ENCODE results near the gene VPS54. TPM values are rescaled to one million over a fixed set of nuclear protein-coding genes. Genes with fewer than 3 reads are reported as not detected.
A peak's percentile ranks its signal among the peaks of the same experiment; 100 is the strongest.

VPS54 gene
- total RNA-seq, 1 donor from 2014 or later: 16.0 TPM

DNA sequence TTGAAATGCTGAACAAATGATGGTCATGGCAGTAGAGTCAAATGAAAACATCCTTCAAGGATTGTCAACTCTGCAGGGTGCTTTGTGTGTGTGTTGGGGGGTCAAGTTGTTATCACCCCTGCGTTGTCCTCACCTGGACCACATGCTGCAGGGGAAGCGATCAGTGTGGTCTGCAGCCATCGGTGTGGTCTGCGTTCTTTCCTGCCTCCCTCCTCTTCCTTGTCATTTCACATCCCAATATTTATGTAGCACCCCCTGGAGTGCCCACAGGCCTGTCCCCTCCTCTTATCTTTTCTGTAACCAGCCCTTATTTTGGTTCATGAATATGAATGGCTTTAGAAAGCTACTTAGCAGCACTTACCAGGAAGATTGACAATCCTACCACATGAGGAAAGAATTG is 138.6 kb downstream of the VPS54 start:
- DNase-seq (ENCODE audit: low spot score): no peak
- intact Hi-C loops (cut with micrococcal nuclease): no loop called here
- Mint-ChIP-seq H3K27ac (no peak overlapping the region), H3K36me3 (ENCODE audit: low read depth) (peaks cover 68% of the 10 kb centered on the region), H3K4me1 (ENCODE audit: low read depth) (peaks cover 28% of the 10 kb centered on the region), H3K9me3 (no peaks in the 10 kb centered on the region), H3K27me3 (ENCODE audit: low read depth) (no peaks in the 10 kb centered on the region), H3K4me3 (ENCODE audit: low read depth) (no peak overlapping the region)

DNA sequence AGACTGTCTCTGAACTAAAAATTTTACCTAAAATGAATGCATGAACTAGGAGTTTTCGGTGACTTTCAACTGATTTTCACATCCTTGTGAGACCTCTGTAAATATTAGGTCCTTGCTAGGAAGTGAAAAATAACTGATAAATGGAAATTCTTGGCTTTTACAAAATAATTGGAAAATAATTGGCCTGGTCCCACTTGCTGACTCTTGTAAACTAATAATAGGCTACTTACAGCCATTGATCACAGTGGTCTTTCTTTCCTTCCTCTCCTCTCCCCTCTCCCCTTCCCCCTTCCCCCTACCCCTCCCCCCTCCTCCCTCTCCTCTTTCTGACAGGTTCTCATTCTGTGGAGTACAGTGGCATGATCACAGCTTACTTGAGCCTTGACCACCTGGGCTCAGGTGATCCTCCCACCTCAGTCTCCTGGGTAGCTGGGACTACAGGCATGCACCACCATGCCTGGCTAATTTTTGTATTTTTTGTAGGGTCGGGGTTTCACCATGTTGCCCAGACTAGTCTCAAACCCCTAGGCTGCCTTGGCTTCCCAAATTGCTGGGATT is 139.3 kb downstream of the VPS54 start:
- intact Hi-C loops (cut with micrococcal nuclease): no loop called here
- Mint-ChIP-seq H3K27me3 (ENCODE audit: low read depth) (no peaks in the 10 kb centered on the region), H3K4me1 (ENCODE audit: low read depth) (peaks cover 33% of the 10 kb centered on the region), H3K4me3 (ENCODE audit: low read depth) (no peak overlapping the region), H3K9me3 (no peaks in the 10 kb centered on the region), H3K36me3 (ENCODE audit: low read depth) (peaks cover 72% of the 10 kb centered on the region), H3K27ac (no peak overlapping the region)
- no peak for DNase-seq (ENCODE audit: low spot score)

DNA sequence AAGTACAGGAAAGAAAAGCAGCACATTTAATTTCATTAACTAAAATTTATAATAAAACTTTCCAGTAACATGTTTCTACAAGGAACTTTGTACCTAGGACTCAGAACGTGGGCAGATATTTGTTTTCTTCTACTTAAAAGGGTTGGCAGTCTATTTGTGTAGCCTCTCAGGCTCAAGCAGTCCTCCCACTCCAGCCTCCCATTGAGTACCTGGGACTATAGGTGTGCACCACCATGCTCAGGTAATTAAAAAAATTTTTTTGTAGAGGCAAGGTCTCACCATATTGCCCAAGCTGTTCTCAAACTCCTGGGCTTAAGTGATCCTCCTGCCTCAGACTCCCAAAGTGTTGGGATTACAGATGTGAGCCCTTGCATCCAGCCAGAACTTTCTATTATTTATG is 140.7 kb downstream of the VPS54 start:
- Mint-ChIP-seq H3K4me1 (ENCODE audit: low read depth) (peaks cover 40% of the 10 kb centered on the region), H3K27ac (no peak overlapping the region), H3K36me3 (ENCODE audit: low read depth) (peaks cover 75% of the 10 kb centered on the region), H3K9me3 (peaks cover 7% of the 10 kb centered on the region), H3K4me3 (ENCODE audit: low read depth) (no peak overlapping the region), H3K27me3 (ENCODE audit: low read depth) (no peaks in the 10 kb centered on the region)
- intact Hi-C loops (cut with micrococcal nuclease): no loop called here
- no peak for DNase-seq (ENCODE audit: low spot score)

DNA sequence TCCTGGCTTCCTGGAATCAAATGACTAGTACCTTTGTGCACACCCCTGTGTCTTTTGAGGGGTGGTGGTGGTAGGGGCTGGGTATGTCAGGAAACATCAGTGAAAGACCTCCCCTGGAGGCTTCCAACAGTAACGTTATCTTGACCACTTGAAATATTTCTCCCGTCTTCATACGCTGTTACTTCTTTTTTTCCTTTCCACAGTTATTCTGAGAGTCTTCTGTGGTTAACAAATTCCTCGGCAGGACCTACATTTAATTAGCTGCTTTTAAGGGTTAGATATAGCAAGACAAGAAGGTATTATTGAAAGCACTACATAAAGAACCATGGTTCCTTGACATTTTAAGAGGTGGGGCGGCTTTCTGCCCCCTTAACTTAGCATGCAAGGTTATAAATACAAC is 142.9 kb downstream of the VPS54 start:
- Mint-ChIP-seq H3K4me1 (ENCODE audit: low read depth) (peaks cover 27% of the 10 kb centered on the region), H3K4me3 (ENCODE audit: low read depth) (no peak overlapping the region), H3K9me3 (peaks cover 10% of the 10 kb centered on the region), H3K27me3 (ENCODE audit: low read depth) (no peaks in the 10 kb centered on the region), H3K27ac (no peak overlapping the region), H3K36me3 (ENCODE audit: low read depth) (peaks cover 78% of the 10 kb centered on the region)
- no peak for DNase-seq (ENCODE audit: low spot score)
- intact Hi-C loops (cut with micrococcal nuclease): no loop called here

DNA sequence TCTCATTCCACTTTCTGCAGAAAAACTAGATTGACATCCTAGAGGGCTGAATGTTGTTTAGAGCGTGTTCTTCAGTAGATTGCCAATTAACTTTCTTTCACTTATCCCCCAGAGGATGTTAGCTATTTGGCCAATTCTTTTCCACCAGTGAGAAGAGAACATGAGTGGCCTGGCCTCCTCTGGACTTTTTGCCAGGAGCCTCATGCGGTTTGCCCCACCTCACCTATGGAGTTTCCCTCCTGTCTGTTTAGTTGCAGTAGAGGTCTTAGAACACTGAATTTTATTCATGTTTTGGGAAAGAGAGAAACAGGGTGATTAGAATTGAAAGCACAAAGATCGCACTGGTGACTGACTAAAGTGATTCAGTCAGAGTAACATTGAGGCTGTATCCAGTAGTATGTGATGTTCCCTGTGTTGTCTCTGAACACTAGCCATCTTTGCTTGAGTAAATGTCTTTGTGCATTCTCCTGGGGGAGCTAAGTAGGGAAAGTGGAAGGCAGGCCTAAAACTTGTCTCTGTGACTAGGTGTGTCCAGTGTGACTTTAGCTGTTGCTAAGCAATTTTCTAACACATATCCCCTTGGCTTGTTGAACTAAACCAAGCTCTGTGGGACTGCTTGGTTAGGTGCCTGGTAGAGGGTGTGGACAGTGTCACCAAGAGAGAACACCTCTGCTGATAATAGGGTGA is 143.5 kb downstream of the VPS54 start:
- intact Hi-C loops (cut with micrococcal nuclease): no loop called here
- Mint-ChIP-seq H3K4me3 (ENCODE audit: low read depth) (no peak overlapping the region), H3K4me1 (ENCODE audit: low read depth) (peaks cover 22% of the 10 kb centered on the region), H3K27me3 (ENCODE audit: low read depth) (no peaks in the 10 kb centered on the region), H3K36me3 (ENCODE audit: low read depth) (peaks cover 76% of the 10 kb centered on the region), H3K9me3 (peaks cover 10% of the 10 kb centered on the region), H3K27ac (peak overlapping the region; percentile 60)
- DNase-seq (ENCODE audit: low spot score): no peak

DNA sequence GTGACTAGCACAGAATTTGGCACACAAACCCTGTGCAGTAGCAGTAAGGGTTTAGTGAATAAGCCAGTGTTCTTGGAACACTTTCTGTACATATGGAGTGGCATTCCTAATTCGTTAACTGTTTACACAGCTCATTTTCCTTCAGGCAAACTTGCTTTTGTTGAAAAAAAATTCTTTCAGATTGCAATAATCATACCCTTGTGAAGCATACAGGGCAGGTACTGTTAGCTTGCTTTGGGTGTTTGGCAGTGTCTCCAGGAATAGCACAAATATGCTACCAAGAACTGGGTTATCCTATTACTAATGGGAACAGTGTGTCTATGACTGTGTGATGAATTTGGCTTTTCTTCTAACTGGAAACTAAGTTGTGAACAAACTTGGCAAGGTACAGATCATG is 144.1 kb downstream of the VPS54 start:
- Mint-ChIP-seq H3K9me3 (peaks cover 10% of the 10 kb centered on the region), H3K27me3 (ENCODE audit: low read depth) (no peaks in the 10 kb centered on the region), H3K27ac (peak overlapping the region; percentile 60), H3K4me3 (ENCODE audit: low read depth) (no peak overlapping the region), H3K36me3 (ENCODE audit: low read depth) (peaks cover 76% of the 10 kb centered on the region), H3K4me1 (ENCODE audit: low read depth) (peaks cover 22% of the 10 kb centered on the region)
- no peak for DNase-seq (ENCODE audit: low spot score)
- intact Hi-C loops (cut with micrococcal nuclease): no loop called here

DNA sequence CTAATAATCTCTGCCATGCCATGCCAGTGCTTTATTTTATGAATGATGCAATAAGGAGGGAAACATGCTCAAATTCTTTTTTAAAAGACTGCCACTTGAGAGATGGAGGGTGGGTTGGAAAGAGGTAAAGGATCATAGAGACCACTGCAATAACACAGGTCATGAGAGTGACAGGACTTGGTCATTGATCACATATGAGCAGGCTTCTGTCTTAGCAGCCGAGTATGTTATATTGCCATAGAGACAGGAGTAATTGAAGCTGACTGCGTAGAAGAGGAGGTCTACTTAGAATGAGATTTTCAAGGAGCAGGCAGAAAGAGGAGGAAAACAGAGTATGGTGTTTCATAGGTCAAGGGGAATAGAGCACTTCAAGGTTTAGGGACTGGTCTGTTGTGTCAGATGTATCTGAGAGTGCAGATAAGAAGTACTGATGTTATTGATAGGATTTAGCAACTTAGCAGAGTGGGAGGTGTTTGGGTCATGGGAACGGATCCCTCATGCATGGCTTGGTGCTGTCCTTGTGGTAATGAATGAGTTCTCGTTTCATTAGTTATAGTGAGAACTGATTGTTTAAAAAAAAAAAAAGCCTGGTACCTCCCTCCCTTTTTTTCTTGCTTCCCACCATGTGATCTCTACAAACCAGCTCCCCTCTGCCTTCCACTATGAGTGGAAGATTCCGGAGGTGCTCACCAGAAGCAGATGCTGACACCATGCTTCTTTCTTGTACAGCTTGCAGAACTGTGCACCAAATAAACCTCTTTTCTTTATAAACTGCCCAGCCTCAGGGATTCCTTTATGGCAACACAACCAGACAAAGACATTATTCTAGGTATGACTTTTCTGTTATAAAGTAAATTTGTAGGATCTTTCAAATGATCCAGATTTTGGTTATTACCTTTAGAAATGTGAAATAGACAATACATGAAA is 144.8 kb downstream of the VPS54 start:
- H3K27me3 Mint-ChIP-seq (ENCODE audit: low read depth): no peaks in the 10 kb centered on the region
- peaks cover 22% of the 10 kb centered on the region for H3K4me1 Mint-ChIP-seq (ENCODE audit: low read depth)
- DNase-seq (ENCODE audit: low spot score): no peak
- intact Hi-C loops (cut with micrococcal nuclease): no loop called here
- H3K36me3 Mint-ChIP-seq (ENCODE audit: low read depth): peaks cover 76% of the 10 kb centered on the region
- H3K9me3 Mint-ChIP-seq: peaks cover 10% of the 10 kb centered on the region
- peak overlapping the region; percentile 1 for H3K27ac Mint-ChIP-seq
- H3K4me3 Mint-ChIP-seq (ENCODE audit: low read depth): no peak overlapping the region

DNA sequence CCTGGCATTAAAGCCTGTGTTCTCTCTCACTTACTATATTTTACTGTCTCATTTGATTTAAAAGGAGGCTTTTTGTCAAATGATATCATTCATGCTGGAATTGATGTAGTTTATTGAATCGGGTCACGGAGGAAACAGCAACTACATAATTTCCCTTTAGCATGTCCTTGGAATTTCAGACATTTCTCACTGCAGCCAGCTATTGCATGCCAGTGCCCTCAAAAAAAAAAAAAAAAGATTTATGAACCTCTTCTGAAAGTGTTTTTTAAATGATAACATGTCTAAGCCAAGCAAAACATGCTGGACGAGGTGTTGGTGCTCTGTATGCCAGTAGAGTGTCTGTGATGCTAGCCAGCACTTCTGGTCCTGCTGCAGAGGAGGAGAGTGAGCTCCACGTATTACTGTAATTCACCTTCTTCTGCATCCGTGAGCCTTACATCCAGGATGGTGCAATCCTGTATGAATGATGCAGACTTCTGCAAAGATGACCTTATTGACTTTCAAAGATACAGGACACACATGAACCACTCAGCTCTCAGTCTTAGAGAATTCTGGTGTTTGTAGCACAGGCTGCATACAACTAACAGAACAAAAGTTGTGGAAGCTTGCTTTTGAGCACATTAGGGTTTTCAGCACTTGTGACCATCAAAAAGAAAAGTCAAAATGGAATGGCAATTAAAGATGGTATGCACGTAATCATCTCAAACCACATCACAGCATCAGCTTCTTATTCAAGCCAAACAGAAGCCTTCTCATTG is 146.5 kb downstream of the VPS54 start:
- H3K4me3 Mint-ChIP-seq (ENCODE audit: low read depth): no peak overlapping the region
- no peaks in the 10 kb centered on the region for H3K27me3 Mint-ChIP-seq (ENCODE audit: low read depth)
- peaks cover 24% of the 10 kb centered on the region for H3K4me1 Mint-ChIP-seq (ENCODE audit: low read depth)
- H3K27ac Mint-ChIP-seq: no peak overlapping the region
- peaks cover 10% of the 10 kb centered on the region for H3K9me3 Mint-ChIP-seq
- H3K36me3 Mint-ChIP-seq (ENCODE audit: low read depth): peaks cover 85% of the 10 kb centered on the region
- DNase-seq (ENCODE audit: low spot score): no peak
- intact Hi-C loops (cut with micrococcal nuclease): no loop called here

DNA sequence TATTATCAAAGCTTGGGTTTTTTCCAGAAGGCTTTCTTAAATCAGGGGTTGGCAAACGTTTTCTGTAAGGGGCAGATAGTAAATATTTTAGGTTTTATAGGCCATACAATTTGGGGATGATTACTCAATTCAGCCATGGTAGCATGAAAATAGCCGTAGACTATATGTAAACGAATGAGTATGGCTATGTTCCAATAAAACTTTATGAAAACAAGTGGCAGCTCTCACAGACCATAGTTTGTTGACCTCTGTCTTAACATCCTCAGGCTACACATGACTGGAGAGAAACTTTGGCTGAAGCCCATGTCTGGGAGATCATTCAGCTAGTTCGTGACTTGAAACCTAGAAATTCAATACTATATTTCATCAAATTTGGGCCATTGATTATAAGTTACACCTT is 147.4 kb downstream of the VPS54 start:
- Mint-ChIP-seq H3K36me3 (ENCODE audit: low read depth) (peaks cover 78% of the 10 kb centered on the region), H3K4me1 (ENCODE audit: low read depth) (peaks cover 25% of the 10 kb centered on the region), H3K27me3 (ENCODE audit: low read depth) (no peaks in the 10 kb centered on the region), H3K9me3 (peaks cover 10% of the 10 kb centered on the region), H3K4me3 (ENCODE audit: low read depth) (no peak overlapping the region), H3K27ac (peak overlapping the region; percentile 26)
- intact Hi-C loops (cut with micrococcal nuclease): no loop called here
- no peak for DNase-seq (ENCODE audit: low spot score)

DNA sequence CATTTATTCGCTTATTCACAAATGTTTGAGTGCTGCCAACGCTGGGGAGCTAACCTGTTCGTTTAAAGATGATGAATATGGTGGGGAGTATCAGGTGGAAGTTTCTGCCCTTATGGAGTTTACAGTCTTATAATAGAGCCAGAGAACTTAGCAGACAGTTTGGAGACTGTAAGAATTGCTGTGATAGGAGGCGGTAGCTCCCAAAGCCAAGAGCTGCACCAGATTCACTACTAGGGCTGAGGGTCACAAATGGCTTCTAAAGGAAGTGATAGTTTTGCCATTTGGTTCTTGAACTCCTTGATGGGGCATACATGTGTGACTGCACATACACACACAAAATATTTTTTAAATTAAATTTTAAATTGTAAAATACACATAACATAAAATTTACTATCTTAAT is 148.5 kb downstream of the VPS54 start:
- intact Hi-C loops (cut with micrococcal nuclease): no loop called here

DNA sequence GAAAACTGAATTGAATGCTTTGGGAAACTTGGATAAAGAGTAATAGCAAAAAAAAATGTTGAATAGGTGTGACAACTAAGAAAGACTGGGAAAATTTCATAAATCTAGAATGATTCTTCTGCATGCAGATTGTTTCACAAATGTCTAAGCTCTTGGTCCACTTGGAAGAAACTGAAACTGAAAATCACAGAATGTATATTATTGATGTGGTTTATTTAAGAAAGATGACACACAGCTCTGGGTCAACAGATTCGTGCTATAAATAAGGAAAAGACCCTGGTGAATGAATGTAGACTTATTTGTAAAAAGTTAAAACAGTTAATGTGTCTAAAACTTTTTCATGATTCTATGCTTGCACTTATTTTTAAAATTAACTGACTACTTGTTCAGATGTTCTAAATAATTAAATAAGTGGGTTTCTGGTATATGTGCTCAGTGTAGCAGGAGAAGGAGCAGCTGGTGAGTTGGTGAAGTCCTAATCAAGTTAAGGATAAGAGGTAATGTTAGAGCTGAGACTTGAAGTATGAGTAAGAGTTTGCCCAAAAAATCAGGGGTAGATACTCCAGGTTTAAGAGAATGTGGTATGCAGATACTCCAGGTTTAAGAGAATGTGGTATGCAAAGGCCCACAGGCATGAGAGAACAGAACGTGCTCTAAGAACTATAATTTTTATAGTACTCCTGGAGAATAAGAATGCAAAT is 153.1 kb downstream of the VPS54 start:
- peaks cover 68% of the 10 kb centered on the region for H3K36me3 Mint-ChIP-seq (ENCODE audit: low read depth)
- H3K27ac Mint-ChIP-seq: no peak overlapping the region
- intact Hi-C loops (cut with micrococcal nuclease): no loop called here
- no peaks in the 10 kb centered on the region for H3K27me3 Mint-ChIP-seq (ENCODE audit: low read depth)
- no peaks in the 10 kb centered on the region for H3K9me3 Mint-ChIP-seq
- no peak overlapping the region for H3K4me3 Mint-ChIP-seq (ENCODE audit: low read depth)
- DNase-seq (ENCODE audit: low spot score): no peak
- peaks cover 43% of the 10 kb centered on the region for H3K4me1 Mint-ChIP-seq (ENCODE audit: low read depth)

More for the DNA sequence above, 148.5 kb downstream of the VPS54 start:
- Mint-ChIP-seq H3K9me3 (peaks cover 10% of the 10 kb centered on the region), H3K4me3 (ENCODE audit: low read depth) (no peak overlapping the region), H3K27me3 (ENCODE audit: low read depth) (no peaks in the 10 kb centered on the region), H3K36me3 (ENCODE audit: low read depth) (peaks cover 78% of the 10 kb centered on the region), H3K4me1 (ENCODE audit: low read depth) (peaks cover 29% of the 10 kb centered on the region), H3K27ac (no peak overlapping the region)
- DNase-seq (ENCODE audit: low spot score): no peak

DNA sequence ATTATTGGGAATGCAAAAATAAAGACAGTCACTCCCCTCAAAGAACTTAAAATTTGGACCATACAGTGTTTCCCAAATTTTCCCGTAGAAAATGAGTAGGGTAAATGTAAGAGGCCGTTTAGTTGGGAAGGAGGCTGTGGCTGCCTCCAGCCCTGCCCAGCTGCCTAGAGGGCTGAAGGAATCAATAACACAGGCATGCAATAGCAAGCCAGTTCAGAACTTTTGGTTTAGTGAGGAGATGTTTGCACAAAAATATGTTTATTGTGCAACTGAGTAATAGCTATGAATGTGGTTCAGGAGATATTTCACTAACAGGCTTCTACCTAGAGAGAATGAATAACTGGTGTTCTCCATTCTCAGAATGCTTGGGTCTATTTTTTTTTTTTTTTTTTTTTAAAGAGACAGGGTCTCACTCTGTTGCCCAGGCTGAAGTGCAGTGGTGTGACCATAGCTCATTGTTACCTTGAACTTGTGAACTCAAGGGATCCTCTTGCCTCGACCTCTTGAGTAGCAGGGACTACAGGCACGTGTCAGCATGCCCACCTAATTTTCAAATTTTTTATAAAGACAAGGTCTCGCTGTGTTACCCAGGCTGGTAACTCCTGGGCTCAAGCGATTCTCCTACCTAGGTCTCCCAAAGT is 153.9 kb downstream of the VPS54 start:
- peaks cover 67% of the 10 kb centered on the region for H3K36me3 Mint-ChIP-seq (ENCODE audit: low read depth)
- no peaks in the 10 kb centered on the region for H3K27me3 Mint-ChIP-seq (ENCODE audit: low read depth)
- peaks cover 45% of the 10 kb centered on the region for H3K4me1 Mint-ChIP-seq (ENCODE audit: low read depth)
- intact Hi-C loops (cut with micrococcal nuclease): no loop called here
- H3K27ac Mint-ChIP-seq: peak overlapping the region; percentile 22
- no peaks in the 10 kb centered on the region for H3K9me3 Mint-ChIP-seq
- DNase-seq (ENCODE audit: low spot score): no peak
- peak overlapping the region; percentile 17 for H3K4me3 Mint-ChIP-seq (ENCODE audit: low read depth)
